GM19467 (cell line): ENCODE results near the gene C16orf87.

Experiments
- ATAC-seq: cut with Tn5 transposase; IDR thresholded peaks from one replicate; pipeline ENCODE4 v1.9.1; 2021; ENCODE audit warnings: mild to moderate bottlenecking, moderate library complexity; ENCODE audit not compliant: unreplicated experiment

The C16orf87 gene

DNA sequence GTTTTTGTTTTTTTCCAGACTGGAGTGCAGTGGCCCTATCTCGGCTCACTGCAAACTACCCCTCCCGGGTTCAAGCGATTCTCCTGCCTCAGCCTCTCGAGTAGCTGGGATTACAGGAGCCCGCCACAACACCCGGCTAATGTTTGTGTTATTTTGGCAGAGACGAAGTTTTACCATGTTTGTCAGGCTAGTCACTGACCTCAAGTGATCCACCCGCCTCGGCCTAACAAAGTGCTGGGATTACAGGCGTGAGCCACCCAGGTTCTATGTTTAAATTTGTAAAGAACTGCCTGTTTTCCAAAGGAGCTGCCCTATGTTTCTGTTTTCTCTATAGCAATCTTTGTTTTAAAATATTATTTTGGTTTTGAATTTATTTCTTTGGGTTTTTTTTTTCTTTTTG, 13.8 kb upstream of the C16orf87 start:
- no peak for ATAC-seq

GRCh38 chr16:46843898-46844642, 13.1 kb upstream of the C16orf87 start:
- no peak for ATAC-seq

DNA sequence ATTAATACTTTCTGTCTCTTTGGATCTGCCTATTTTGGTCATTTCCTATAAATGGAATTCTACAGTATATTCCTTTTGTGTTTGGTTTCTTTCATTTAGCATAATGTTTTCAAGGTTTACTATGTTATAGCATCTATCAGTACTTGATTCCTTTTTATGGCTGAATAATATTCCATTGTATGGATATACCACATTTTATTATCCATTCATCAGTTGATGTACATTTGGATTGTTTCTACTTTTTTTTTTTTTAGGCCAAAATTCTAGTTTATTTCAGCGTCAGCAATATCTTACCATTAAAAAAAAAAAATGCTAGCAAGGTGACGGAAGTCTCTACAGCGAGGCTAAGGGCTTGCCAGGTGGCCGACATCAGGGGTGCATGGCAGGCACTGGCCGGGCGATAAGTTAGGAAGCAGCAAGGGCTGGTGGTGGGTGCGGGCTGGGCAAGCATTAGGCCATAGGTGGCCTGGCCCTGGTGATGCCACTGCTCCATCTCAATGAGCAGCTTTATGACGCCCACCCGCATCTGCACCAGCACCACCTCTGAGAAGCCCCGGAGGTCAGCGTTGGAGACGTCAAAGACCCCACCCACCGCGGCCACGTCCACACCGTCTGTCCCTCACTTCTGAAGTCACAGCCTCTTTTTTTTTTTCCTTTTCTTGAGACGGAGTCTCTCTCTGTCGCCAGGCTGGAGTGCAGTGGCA, 11.4 kb upstream of the C16orf87 start:
- no peak for ATAC-seq

GRCh38 chr16:46839986-46840443, 9.0 kb upstream of the C16orf87 start:
- no peak for ATAC-seq

DNA sequence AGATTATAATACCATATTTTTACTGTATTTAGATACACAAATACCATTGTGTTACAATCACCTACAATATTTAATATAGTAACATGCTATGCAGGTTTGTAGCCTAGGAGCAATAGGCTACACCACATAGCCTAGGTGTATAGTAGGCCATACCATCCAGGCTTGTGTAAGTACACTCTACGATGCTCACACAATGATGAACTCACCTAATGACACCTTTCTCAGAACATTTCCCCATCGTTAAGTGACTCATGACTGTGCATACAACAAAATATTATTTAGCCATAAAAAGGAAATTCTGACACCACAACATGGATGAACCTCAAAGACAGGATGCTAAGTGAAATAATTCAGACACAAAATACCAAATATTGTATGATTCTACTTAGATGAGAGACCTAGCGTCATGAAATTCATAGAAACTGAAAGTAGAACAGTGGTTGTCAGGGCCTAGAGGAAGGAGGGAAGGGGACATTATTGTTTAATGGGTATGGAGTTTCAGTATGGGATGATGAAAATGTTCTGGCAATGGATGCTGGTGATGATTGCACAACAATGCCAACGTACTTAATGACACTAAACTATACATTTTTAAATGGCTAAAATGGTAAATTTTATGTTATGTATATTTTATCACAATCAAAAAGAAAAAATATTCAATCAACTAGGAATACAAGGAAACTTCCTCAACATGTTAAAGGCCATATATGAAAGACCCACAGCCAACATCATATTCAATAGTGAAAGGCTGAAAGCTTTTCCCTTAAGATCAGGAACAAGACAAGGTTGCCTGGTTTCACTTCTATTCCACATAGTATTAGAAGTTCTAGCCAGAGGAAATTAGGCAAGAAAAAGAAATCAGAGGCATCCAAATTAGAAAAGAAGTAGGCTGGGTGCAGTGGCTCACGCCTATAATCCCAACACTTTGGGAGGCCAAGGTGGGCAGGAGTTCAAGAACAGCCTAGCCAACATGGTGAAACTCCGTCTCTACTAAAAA, 5.9 kb upstream of the C16orf87 start:
- ATAC-seq: no peak

DNA sequence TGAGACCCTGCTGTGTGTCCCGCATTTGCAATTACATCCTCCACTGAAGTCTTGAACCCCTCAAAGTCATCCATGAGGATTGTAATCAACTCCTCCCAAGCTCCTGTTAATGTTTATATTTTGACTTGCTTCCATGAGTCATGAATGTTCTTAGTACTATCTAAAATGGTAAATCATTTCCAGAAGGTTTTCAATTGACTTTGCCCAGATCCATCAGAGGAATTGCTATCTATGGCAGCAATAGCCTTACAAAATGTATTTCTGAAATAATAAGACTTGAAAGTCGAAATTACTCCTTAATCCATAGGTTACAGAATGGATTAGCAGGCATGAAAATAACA, 2.5 kb upstream of the C16orf87 start:
- no peak for ATAC-seq

GRCh38 chr16:46832757-46833459, 1.9 kb upstream of the C16orf87 start:
- ATAC-seq: no peak

- ATAC-seq: peak; percentile 6
Observed at GRCh38 chr16:46830417-46830901, 521 bp downstream of the C16orf87 start.

GRCh38 chr16:46828943-46829342, 2.0 kb downstream of the C16orf87 start:
- ATAC-seq: no peak

DNA sequence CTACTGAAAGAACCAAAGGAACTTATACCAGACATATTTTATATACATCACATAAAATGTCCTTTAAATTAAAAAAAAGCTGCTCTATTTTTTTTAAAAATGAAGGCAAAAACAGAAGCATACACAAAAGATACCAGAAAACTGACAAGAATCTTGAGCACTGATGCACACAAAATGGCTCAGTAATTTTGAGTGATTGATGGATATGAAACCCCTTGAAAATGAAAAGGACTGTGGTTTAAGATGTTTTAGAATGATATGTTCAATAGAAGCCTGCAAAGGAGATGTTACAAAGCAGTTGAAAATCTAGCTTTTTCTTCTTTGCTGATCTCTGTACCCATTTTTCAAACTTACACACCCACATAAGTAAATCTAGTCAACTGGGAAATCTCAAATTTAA, 2.7 kb downstream of the C16orf87 start:
- no peak for ATAC-seq

DNA sequence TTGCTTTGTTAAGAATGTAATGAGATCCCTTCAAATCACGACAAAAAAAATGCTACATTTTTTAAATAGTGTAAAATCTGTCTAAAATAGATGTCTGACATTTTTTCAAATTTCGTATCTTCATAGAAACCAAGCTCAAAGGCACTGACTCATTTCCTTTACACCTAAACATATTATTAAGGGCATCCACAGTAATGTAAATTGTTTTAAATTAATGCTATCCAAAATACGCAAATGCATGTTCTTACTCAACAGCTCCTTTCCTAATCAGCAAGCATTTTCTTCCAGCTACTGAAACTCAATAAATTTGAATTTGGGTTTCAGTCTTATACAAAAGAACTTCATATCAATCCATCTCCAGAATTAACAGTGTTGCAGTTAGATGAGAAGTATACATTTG, 4.3 kb downstream of the C16orf87 start:
- no peak for ATAC-seq

DNA sequence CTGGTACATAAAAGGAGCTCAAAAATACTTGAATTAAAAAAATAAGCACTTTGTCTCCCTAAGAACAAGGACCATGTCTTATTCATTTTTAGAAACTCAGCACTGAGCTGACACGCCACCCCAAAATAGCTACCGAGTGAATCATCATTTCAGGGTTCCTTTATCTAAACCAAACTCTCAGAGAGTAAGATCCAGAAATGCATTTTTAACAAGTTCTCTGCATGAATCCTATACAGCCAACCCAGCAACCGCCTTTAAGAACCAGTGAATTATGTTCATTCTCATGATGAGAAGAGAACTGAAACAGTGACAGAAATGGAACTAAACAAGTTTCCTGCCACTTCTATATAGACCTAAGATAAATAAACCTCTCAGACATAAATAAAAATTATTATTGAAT, 8.7 kb downstream of the C16orf87 start:
- peak; percentile 69 for ATAC-seq

GRCh38 chr16:46817961-46818360, 13.0 kb downstream of the C16orf87 start:
- no peak for ATAC-seq

GRCh38 chr16:46814790-46815189, 16.2 kb downstream of the C16orf87 start:
- ATAC-seq: no peak

GRCh38 chr16:46813611-46814010, 17.4 kb downstream of the C16orf87 start:
- ATAC-seq: no peak

DNA sequence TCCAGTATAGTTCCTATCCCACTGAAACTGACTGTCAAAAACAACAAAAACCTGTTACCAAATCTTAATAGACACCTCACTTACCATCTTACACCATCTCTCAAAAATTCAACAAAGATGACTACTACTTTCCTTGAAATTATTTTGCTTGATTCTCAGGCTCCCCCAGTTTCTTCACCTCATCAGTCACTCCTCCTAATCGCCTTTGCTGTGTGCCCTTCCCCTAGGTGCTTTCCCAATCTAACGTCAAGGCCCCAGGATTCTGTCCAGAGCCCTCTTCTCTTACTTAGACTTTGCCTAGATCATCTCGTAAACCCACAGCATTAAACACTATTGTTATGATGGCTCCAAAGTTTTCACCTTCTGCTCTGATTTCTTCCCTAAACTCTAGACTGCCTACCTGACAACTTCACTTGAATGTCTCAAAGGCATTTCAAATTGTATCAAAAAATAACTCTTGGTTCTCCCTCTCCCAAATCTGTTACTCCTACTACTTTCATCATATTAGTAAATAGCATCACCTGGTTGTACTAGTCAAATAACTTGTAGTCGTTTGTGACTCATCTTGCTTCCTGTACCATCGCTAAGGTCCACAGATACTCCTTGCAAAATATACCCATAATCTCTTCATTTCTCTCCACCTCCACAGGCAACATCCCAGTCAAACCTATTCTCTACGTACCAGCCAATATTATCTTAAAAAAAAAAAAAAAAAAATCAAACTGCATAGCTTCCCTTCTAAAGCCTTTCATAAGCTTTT, 18.0 kb downstream of the C16orf87 start:
- no peak for ATAC-seq

DNA sequence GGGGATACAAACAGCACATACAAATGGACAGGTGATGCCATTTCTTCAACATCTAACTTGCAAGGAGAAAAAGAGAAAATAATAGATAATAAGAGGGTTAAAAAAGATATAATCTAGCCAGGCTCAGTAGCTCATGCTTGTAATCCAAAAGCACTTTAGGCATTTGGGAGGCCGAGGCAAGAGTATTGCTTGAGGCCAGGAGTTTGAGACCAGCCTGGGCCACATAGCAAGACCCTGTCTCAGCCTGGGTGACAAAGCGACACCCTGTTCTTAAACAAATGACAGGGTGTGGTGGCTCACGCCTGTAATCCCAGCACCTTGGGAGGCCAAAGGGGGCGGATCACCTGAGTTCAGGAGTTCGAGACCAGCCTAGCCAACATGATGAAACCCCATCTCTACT, 19.3 kb downstream of the C16orf87 start:
- no peak for ATAC-seq

DNA sequence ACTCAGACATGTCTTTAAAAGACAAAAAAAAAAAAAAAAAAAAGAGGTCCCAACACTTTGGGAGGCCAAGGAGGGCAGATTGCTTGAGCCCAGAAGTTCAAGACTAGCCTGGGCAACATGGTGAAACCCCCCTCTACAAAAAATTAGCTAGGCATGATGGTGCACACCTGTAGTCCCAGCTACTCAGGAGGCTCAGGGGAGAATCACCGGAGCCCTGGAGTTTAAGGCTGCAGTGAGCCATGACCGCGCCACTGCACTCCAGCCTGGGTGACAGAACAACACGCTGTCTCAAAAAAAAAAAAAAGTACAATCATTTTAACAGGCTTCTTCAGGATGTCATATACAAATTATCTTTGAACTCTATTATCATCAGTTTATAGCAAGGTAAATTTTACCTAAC, 22.0 kb downstream of the C16orf87 start:
- peak; percentile 84 for ATAC-seq

GRCh38 chr16:46807336-46807735, 23.6 kb downstream of the C16orf87 start:
- no peak for ATAC-seq

DNA sequence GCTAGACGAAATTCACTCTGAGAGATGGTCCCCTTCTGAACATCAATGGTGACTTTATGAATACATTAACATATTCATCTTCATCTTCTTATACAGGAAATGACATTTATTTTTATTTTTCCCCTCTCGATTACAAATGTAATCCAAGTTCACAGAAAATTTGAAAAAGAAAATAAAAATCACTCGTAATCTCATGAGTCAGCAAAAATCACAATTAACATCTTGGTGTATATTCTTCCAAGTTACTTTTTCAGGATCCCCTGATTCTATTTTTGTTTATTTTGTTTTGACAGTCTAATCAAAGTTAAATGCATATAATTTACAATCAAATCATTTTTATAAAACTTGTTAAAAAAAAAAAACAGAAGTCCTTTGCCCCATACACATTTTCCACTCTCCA, 27.6 kb downstream of the C16orf87 start:
- ATAC-seq: no peak
